GM12874 (cell line): Measurements from ENCODE around the gene ULK1.

Experiments used
- CTCF ChIP-seq: IDR thresholded peaks from 2 replicates; pipeline ENCODE4 v1.5.1; 2011; ENCODE audit warnings: low read depth, mild to moderate bottlenecking, control low read depth, low read length, moderate library complexity; ENCODE audit not compliant: insufficient read depth

ULK1 gene

GRCh38 chr12:131851741-131852550 lies 42.5 kb upstream of the ULK1 start:
- no peak for TF ChIP-seq CTCF

- TF ChIP-seq CTCF = no peak
Measured at GRCh38 chr12:131852551-131853299, 41.7 kb upstream of the ULK1 start.

DNA sequence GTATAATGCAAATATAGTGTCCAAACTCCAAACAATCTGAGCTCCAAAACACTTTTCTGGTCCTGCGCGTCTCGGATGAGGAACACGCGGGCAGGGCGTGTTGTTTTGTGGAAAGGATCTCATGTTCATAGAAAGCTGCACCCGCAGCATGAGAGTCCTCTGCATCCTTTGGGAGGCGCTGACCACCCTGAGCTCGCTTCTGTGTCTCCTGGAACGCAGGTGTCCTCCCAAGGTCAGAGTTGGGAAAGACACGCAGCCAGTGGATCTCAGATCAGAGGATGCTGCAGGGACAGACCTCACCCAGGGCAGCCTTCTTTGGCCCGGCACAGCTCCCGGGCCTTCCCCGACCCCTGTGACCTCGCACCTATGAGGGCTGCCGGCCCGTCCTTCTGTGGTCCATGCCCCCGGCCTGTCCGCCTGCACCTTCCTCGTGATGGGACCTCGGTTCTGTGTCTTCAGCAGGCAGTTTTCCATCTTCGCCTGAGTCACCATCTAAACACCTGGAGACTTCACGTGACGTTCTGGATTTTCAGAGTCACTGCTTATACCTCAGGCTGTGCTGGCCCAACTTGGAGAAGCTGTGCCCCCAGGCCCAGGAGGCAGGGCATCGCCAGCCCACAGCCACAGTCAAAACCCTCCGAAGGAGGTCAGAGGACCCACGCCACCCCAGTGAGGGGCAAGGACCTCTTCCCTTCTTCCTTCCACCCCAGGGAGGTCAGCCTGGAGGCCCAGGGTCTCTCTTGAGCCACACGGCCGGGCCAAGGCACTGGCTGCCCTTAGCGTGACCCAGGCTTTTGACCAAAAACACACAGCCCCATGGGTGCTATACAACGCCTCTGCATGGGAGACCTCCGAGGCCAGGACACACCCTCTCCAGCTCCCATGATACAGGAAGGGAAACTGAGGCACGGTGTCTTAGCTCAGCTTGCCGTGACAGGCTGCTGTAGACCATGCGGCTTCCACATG lies 40.3 kb upstream of the ULK1 start:
- no peak for TF ChIP-seq CTCF

DNA sequence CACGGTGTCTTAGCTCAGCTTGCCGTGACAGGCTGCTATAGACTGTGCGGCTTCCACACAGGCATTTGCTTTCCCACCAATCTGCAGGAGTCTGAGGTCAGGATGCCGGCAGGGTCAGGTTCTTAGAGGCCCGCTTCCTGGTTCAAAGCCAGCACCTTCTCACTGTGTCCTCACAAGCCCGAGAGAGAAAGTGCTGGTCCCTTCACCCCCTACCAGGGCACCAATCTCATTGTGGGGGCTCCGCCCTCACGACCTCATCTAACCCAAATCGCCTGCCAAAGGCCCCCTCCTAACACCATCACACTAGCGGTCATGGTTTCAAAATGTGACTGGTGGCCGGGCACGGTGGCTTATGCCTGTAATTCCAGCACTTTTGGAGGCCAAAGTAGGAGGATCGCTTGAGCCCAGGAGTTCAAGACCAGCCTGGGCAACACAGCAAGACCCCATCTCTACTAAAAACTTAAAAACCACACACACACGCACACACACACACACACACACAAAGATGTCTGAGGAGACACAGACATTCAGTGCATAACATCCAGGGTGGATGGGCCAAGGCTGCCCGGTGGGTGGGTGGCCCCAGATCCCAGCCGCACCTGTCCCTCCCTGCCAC lies 39.5 kb upstream of the ULK1 start:
- no peak for TF ChIP-seq CTCF

GRCh38 chr12:131855521-131856142 lies 38.8 kb upstream of the ULK1 start:
- no peak for TF ChIP-seq CTCF

GRCh38 chr12:131856366-131857097 lies 37.9 kb upstream of the ULK1 start:
- TF ChIP-seq CTCF = no peak
